Cardiac muscle cell (in vitro differentiated cells and primary cell): ENCODE measurements around the gene ESYT3. TPM values are rescaled to one million over a fixed set of nuclear protein-coding genes. Genes with fewer than 3 reads are reported as not detected.
A peak's percentile ranks its signal among the peaks of the same experiment; 100 is the strongest.

Source experiments
- DNase-seq, 2 donors: peaks; one replicate each; pipeline versions ENCODE4 v3.0.0 to v3.0.0-alpha.2; 2010 to 2017; ENCODE audit warnings: low read depth in 1 of 2, low spot score in 1 of 2
- H3K27ac ChIP-seq: fragments of 200-600 bp; sonication (generic); 2 replicates; pipeline ENCODE4 v1.5.1; 2016
- H3K27me3 ChIP-seq: fragments of 200-600 bp; sonication (generic); 2 replicates; pipeline ENCODE4 v1.6.0; 2016; ENCODE audit warnings: control low read depth
- H3K36me3 ChIP-seq: fragments of 200-600 bp; sonication (generic); 2 replicates; pipeline ENCODE4 v1.5.1; 2016; ENCODE audit warnings: control low read depth
- H3K4me1 ChIP-seq: fragments of 200-600 bp; sonication (generic); 2 replicates; pipeline ENCODE4 v1.8.1; 2017; ENCODE audit warnings: low read depth, mild to moderate bottlenecking, mixed run types
- H3K4me3 ChIP-seq: fragments of 200-600 bp; sonication (generic); 2 replicates; pipeline ENCODE4 v1.5.1; 2016; ENCODE audit warnings: mild to moderate bottlenecking
- H3K9me3 ChIP-seq: fragments of 200-600 bp; sonication (generic); 2 replicates; pipeline ENCODE4 v1.5.1; 2017; ENCODE audit warnings: low read depth, mild to moderate bottlenecking, control low read depth
- CTCF ChIP-seq: IDR thresholded peaks from 2 replicates; pipeline ENCODE4 v1.5.1; 2012; ENCODE audit warnings: low read depth, mild to moderate bottlenecking, low read length
- polyA plus RNA-seq: library from polyadenylated mRNA; unstranded; fragments of >200 nt; fragmentation: Nextera tagmentation; extraction: Ambion mirVana; gene quantifications from 2 replicates; pipeline ENCODE4 v1.2.1, GENCODE V29; 2016
- total RNA-seq: library from RNA; depleted of rRNA; stranded (reverse); fragments of >200 nt; gene quantifications from 2 replicates; pipeline ENCODE4 v1.2.3, GENCODE V29; 2016

ESYT3 gene
- total and polyA plus RNA-seq, 2 experiments from 2014 or later: 1.8 to 6.3 TPM

- H3K4me3 ChIP-seq: no peak overlapping the region
- TF ChIP-seq CTCF: no peak
- peaks cover 13% of the 10 kb centered on the region for H3K36me3 ChIP-seq
- H3K27me3 ChIP-seq: no peaks in the 10 kb centered on the region
- no peaks in the 10 kb centered on the region for H3K9me3 ChIP-seq
- H3K27ac ChIP-seq: no peak overlapping the region
- peaks cover 8% of the 10 kb centered on the region for H3K4me1 ChIP-seq
- no peak for DNase-seq
Observed at GRCh38 chr3:138497851-138498250, 63.4 kb downstream of the ESYT3 start.

- no peak overlapping the region for H3K27ac ChIP-seq
- H3K36me3 ChIP-seq: peaks cover 13% of the 10 kb centered on the region
- TF ChIP-seq CTCF: no peak
- DNase-seq: no peak
- H3K27me3 ChIP-seq: no peaks in the 10 kb centered on the region
- no peaks in the 10 kb centered on the region for H3K9me3 ChIP-seq
- H3K4me1 ChIP-seq: peaks cover 8% of the 10 kb centered on the region
- H3K4me3 ChIP-seq: no peak overlapping the region
Observed at GRCh38 chr3:138498991-138499390, 64.6 kb downstream of the ESYT3 start.

- Histone ChIP-seq H3K36me3 (peaks cover 3% of the 10 kb centered on the region), H3K4me1 (peaks cover under 1% of the 10 kb centered on the region), H3K4me3 (no peak overlapping the region), H3K27me3 (no peaks in the 10 kb centered on the region), H3K27ac (no peak overlapping the region), H3K9me3 (no peaks in the 10 kb centered on the region)
- no peak for TF ChIP-seq CTCF
- no peak for DNase-seq
Observed at GRCh38 chr3:138507524-138507923, 73.1 kb downstream of the ESYT3 start.

GRCh38 chr3:138509586-138509985 is 75.2 kb downstream of the ESYT3 start:
- peak in 1 of 2 donors; percentile 1 for DNase-seq
- Histone ChIP-seq H3K4me3 (no peak overlapping the region), H3K4me1 (peaks cover 8% of the 10 kb centered on the region), H3K27ac (no peak overlapping the region), H3K9me3 (no peaks in the 10 kb centered on the region), H3K36me3 (peaks cover 3% of the 10 kb centered on the region), H3K27me3 (no peaks in the 10 kb centered on the region)
- no peak for TF ChIP-seq CTCF

GRCh38 chr3:138511945-138512344 is 77.5 kb downstream of the ESYT3 start:
- TF ChIP-seq CTCF: no peak
- H3K4me1 ChIP-seq: peaks cover 8% of the 10 kb centered on the region
- H3K27ac ChIP-seq: no peak overlapping the region
- peaks cover 6% of the 10 kb centered on the region for H3K36me3 ChIP-seq
- no peaks in the 10 kb centered on the region for H3K9me3 ChIP-seq
- H3K27me3 ChIP-seq: no peaks in the 10 kb centered on the region
- no peak for DNase-seq
- H3K4me3 ChIP-seq: no peak overlapping the region
